GM23338 (cell line): ENCODE data around the gene MLLT10. TPM values are rescaled to one million over a fixed set of nuclear protein-coding genes. Genes with fewer than 3 reads are reported as not detected.

Experiments used
- ATAC-seq: fragments of 200-7000 bp; cut with Tn5 transposase; 3 replicates; pipeline ENCODE4 v1.9.1; 2020
- DNase-seq: peaks from one replicate; pipeline ENCODE4 v3.0.0-alpha.2; 2015; ENCODE audit warnings: low spot score
- H2AFZ ChIP-seq: fragments of 200-600 bp; sonication (generic); 2 replicates; pipeline ENCODE4 v1.8.0; 2016; ENCODE audit warnings: antibody characterized with exemption, mild to moderate bottlenecking, moderate library complexity
- H3F3A ChIP-seq: fragments of 200-600 bp; sonication (generic); replicated peaks from 2 replicates; pipeline ENCODE4 v1.8.0; 2017; ENCODE audit warnings: antibody characterized with exemption, mixed run types, low read depth
- H3K27ac ChIP-seq: fragments of 200-600 bp; sonication (generic); 2 replicates; pipeline ENCODE4 v1.6.1; 2016; ENCODE audit warnings: low read depth
- H3K27me3 ChIP-seq: fragments of 200-600 bp; sonication (generic); 2 replicates; pipeline ENCODE4 v1.8.0; 2016; ENCODE audit warnings: mild to moderate bottlenecking, mixed run types, moderate library complexity; ENCODE audit not compliant: insufficient read depth
- H3K36me3 ChIP-seq: fragments of 200-600 bp; sonication (generic); 2 replicates; pipeline ENCODE4 v1.8.0; 2016; ENCODE audit warnings: mild to moderate bottlenecking; ENCODE audit not compliant: insufficient read depth
- H3K4me1 ChIP-seq: fragments of 200-600 bp; sonication (generic); 2 replicates; pipeline ENCODE4 v1.8.0; 2016; ENCODE audit warnings: mild to moderate bottlenecking, moderate library complexity; ENCODE audit not compliant: insufficient read depth
- H3K4me2 ChIP-seq: fragments of 200-600 bp; sonication (generic); 2 replicates; pipeline ENCODE4 v1.7.1; 2017; ENCODE audit warnings: mixed run types
- H3K4me3 ChIP-seq: fragments of 200-600 bp; sonication (generic); 2 replicates; pipeline ENCODE4 v1.6.1; 2016; ENCODE audit warnings: mixed run types
- H3K79me2 ChIP-seq: fragments of 200-600 bp; sonication (generic); replicated peaks from 2 replicates; pipeline ENCODE4 v1.8.0; 2017; ENCODE audit warnings: mild to moderate bottlenecking; ENCODE audit not compliant: insufficient read depth
- H3K9me2 ChIP-seq: fragments of 200-600 bp; sonication (generic); 2 replicates; pipeline ENCODE4 v1.8.0; 2017; ENCODE audit not compliant: insufficient read depth
- H4K20me1 ChIP-seq: fragments of 200-600 bp; sonication (generic); replicated peaks from 2 replicates; pipeline ENCODE4 v1.8.0; 2017; ENCODE audit warnings: mild to moderate bottlenecking; ENCODE audit not compliant: insufficient read depth
- H3K27ac Mint-ChIP-seq: 2 replicates; pipeline ENCODE4 v1.8.0; 2020; ENCODE audit warnings: inconsistent platforms, mild to moderate bottlenecking, moderate library complexity, mixed read lengths
- H3K27me3 Mint-ChIP-seq: 3 replicates; pipeline ENCODE4 v1.8.0; 2022; ENCODE audit warnings: low read depth, mild to moderate bottlenecking, moderate library complexity, mixed read lengths, inconsistent platforms; ENCODE audit not compliant: insufficient read depth, poor library complexity
- H3K36me3 Mint-ChIP-seq: 3 replicates; pipeline ENCODE4 v1.8.0; 2021; ENCODE audit warnings: low read depth, mild to moderate bottlenecking, inconsistent platforms, moderate library complexity, mixed read lengths
- H3K4me1 Mint-ChIP-seq: 3 replicates; pipeline ENCODE4 v1.8.0; 2020; ENCODE audit warnings: mild to moderate bottlenecking, inconsistent platforms, mixed read lengths
- H3K4me3 Mint-ChIP-seq: 3 replicates; pipeline ENCODE4 v1.8.0; 2021; ENCODE audit warnings: moderate library complexity, mild to moderate bottlenecking, inconsistent platforms, mixed read lengths
- H3K9me3 Mint-ChIP-seq: 3 replicates; pipeline ENCODE4 v1.8.0; 2020; ENCODE audit warnings: moderate library complexity, mild to moderate bottlenecking, inconsistent platforms, mixed read lengths
- CREB1 ChIP-seq: fragments of 250-450 bp; sonication (Bioruptor Pico); IDR thresholded peaks from 2 replicates; pipeline ENCODE4 v1.5.0; 2020; ENCODE audit warnings: low read depth, mild to moderate bottlenecking, moderate library complexity
- EZH2 ChIP-seq: fragments of 200-600 bp; sonication (generic); IDR thresholded peaks from one replicate; pipeline ENCODE4 v1.8.0; 2017; ENCODE audit warnings: antibody characterized with exemption, mild to moderate bottlenecking, low read depth; ENCODE audit not compliant: unreplicated experiment
- EZH2phosphoT487 ChIP-seq: fragments of 200-600 bp; sonication (generic); IDR thresholded peaks from one replicate; pipeline ENCODE4 v1.8.1; 2018; ENCODE audit warnings: antibody characterized with exemption; ENCODE audit not compliant: unreplicated experiment
- JUNB ChIP-seq: IDR thresholded peaks from one replicate; pipeline ENCODE4 v1.6.1; 2016; ENCODE audit warnings: antibody characterized with exemption; ENCODE audit not compliant: unreplicated experiment
- STAT1 ChIP-seq: IDR thresholded peaks from one replicate; pipeline ENCODE4 v1.6.1; 2016; ENCODE audit warnings: antibody characterized with exemption; ENCODE audit not compliant: unreplicated experiment
- ZNF114 ChIP-seq: fragments of 250-450 bp; sonication (Bioruptor Pico); IDR thresholded peaks from 2 replicates; pipeline ENCODE4 v1.5.0; 2020; ENCODE audit warnings: mild to moderate bottlenecking, moderate library complexity
- ZNF331 ChIP-seq: fragments of 250-450 bp; sonication (Bioruptor Pico); IDR thresholded peaks from 2 replicates; pipeline ENCODE4 v1.5.0; 2020; ENCODE audit warnings: low read depth, mild to moderate bottlenecking, moderate library complexity
- ZNF462 ChIP-seq: fragments of 250-450 bp; sonication (Bioruptor Pico); IDR thresholded peaks from 2 replicates; pipeline ENCODE4 v1.5.0; 2020; ENCODE audit warnings: mild to moderate bottlenecking, moderate library complexity
- polyA plus RNA-seq: library from polyadenylated mRNA; unstranded; fragments of >200 nt; fragmentation: Nextera tagmentation; extraction: Ambion mirVana; gene quantifications from 2 replicates; pipeline ENCODE4 v1.2.1, GENCODE V29; 2016
- total RNA-seq: library from RNA; depleted of rRNA; stranded (reverse); fragments of >200 nt; shearing (Covaris generic); gene quantifications from 2 replicates; pipeline ENCODE4 v1.2.3, GENCODE V29; 2014
- TF ChIP-seq, protein P1 (sequence below): IDR thresholded peaks from 2 replicates; pipeline ENCODE4 v1.6.1; 2016; ENCODE audit warnings: antibody characterized with exemption
- TF ChIP-seq, protein P2 (sequence below), 2 experiments: fragments of 200-600 bp in 1 of 2; sonication (generic) in 1 of 2; conservative IDR thresholded peaks; 2 replicates each; pipeline versions ENCODE4 v1.5.1 to v1.6.1; 2016 to 2017; ENCODE audit warnings: antibody characterized with exemption in 2 of 2, low read depth in 2 of 2, mild to moderate bottlenecking in 2 of 2, moderate library complexity in 1 of 2

Gene MLLT10
- total and polyA plus RNA-seq, 2 experiments from 2014 or later, result 28.8 to 55.4 TPM

- TF ChIP-seq EZH2 (no peak), CREB1 (no peak), STAT1 (no peak), JUNB (no peak), ZNF331 (CRISPR knock-in tag) (no peak), ZNF114 (CRISPR knock-in tag) (no peak)
- TF ChIP-seq, protein P1, sequence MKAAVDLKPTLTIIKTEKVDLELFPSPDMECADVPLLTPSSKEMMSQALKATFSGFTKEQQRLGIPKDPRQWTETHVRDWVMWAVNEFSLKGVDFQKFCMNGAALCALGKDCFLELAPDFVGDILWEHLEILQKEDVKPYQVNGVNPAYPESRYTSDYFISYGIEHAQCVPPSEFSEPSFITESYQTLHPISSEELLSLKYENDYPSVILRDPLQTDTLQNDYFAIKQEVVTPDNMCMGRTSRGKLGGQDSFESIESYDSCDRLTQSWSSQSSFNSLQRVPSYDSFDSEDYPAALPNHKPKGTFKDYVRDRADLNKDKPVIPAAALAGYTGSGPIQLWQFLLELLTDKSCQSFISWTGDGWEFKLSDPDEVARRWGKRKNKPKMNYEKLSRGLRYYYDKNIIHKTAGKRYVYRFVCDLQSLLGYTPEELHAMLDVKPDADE, result no peak
These were observed 23.6 kb upstream of the MLLT10 start (continued) for GRCh38 chr10:21510241-21511094.

GRCh38 chr10:21511095-21511570, 22.9 kb upstream of the MLLT10 start:
- no peaks in the 10 kb centered on the region for H3K36me3 Mint-ChIP-seq
- Histone ChIP-seq H3K9me2 (no peaks in the 10 kb centered on the region), H3K27ac (peak overlapping the region; percentile 79), H3K4me2 (peak overlapping the region; percentile 85), H3K79me2 (peaks cover 5% of the 10 kb centered on the region; the same call in 1 of the 2 replicates), H3K27me3 (peaks cover 50% of the 10 kb centered on the region), H2AFZ (no peak overlapping the region), H3K36me3 (no peaks in the 10 kb centered on the region), H3K4me3 (peak overlapping the region; percentile 64), H3K4me1 (peaks cover 70% of the 10 kb centered on the region), H3F3A (peaks cover 12% of the 10 kb centered on the region; the same call in 1 of the 2 replicates), H4K20me1 (no peaks in the 10 kb centered on the region; the same call in 1 of the 2 replicates)
- H3K27me3 Mint-ChIP-seq, result peaks cover 45% of the 10 kb centered on the region
- H3K9me3 Mint-ChIP-seq, result no peaks in the 10 kb centered on the region
- H3K27ac Mint-ChIP-seq, result peak overlapping the region; percentile 90
- DNase-seq (no peak), ATAC-seq (no peak)
- peak overlapping the region; percentile 78 for H3K4me3 Mint-ChIP-seq
- peaks cover 78% of the 10 kb centered on the region for H3K4me1 Mint-ChIP-seq
- TF ChIP-seq STAT1, result no peak
- no peak for TF ChIP-seq CREB1
- TF ChIP-seq, protein P1, result no peak
- TF ChIP-seq JUNB, result no peak
- TF ChIP-seq ZNF462 (CRISPR knock-in tag), result no peak
- TF ChIP-seq, protein P2, sequence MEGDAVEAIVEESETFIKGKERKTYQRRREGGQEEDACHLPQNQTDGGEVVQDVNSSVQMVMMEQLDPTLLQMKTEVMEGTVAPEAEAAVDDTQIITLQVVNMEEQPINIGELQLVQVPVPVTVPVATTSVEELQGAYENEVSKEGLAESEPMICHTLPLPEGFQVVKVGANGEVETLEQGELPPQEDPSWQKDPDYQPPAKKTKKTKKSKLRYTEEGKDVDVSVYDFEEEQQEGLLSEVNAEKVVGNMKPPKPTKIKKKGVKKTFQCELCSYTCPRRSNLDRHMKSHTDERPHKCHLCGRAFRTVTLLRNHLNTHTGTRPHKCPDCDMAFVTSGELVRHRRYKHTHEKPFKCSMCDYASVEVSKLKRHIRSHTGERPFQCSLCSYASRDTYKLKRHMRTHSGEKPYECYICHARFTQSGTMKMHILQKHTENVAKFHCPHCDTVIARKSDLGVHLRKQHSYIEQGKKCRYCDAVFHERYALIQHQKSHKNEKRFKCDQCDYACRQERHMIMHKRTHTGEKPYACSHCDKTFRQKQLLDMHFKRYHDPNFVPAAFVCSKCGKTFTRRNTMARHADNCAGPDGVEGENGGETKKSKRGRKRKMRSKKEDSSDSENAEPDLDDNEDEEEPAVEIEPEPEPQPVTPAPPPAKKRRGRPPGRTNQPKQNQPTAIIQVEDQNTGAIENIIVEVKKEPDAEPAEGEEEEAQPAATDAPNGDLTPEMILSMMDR (conservative IDR thresholded peaks at IDR 0.05; ENCODE audit: low read depth in 2 of 2), result no peak
- TF ChIP-seq EZH2phosphoT487, result no peak
- TF ChIP-seq ZNF331 (CRISPR knock-in tag), result no peak
- TF ChIP-seq ZNF114 (CRISPR knock-in tag), result no peak
